Neural progenitor cell (in vitro differentiated cells): ENCODE measurements around the gene VWA5A. TPM values are rescaled to one million over a fixed set of nuclear protein-coding genes. Genes with fewer than 3 reads are reported as not detected.

Source experiments
- DNase-seq: peaks from one replicate; pipeline ENCODE4 v3.0.0-alpha.2; 2016; ENCODE audit warnings: low spot score
- H2AFZ ChIP-seq: fragments of 200-600 bp; sonication (generic); replicated peaks from 2 replicates; pipeline ENCODE4 v1.6.1; 2016; ENCODE audit warnings: antibody characterized with exemption
- H3F3A ChIP-seq: fragments of 200-600 bp; sonication (generic); 2 replicates; pipeline ENCODE4 v1.6.1; 2016; ENCODE audit warnings: antibody characterized with exemption, low read depth
- H3K27ac ChIP-seq: fragments of 200-600 bp; sonication (generic); 2 replicates; pipeline ENCODE4 v1.5.1; 2016; ENCODE audit warnings: mild to moderate bottlenecking
- H3K27me3 ChIP-seq: fragments of 200-600 bp; sonication (generic); 2 replicates; pipeline ENCODE4 v1.6.1; 2016; ENCODE audit warnings: mild to moderate bottlenecking, moderate library complexity
- H3K36me3 ChIP-seq: fragments of 200-600 bp; sonication (generic); 2 replicates; pipeline ENCODE4 v1.5.1; 2016
- H3K4me1 ChIP-seq: fragments of 200-600 bp; sonication (generic); 2 replicates; pipeline ENCODE4 v1.6.1; 2016; ENCODE audit warnings: mixed run types
- H3K4me2 ChIP-seq: fragments of 200-600 bp; sonication (generic); 2 replicates; pipeline ENCODE4 v1.6.1; 2016
- H3K4me3 ChIP-seq: fragments of 200-600 bp; sonication (generic); 2 replicates; pipeline ENCODE4 v1.5.1; 2016
- H3K79me2 ChIP-seq: fragments of 200-600 bp; sonication (generic); 2 replicates; pipeline ENCODE4 v1.6.1; 2016; ENCODE audit warnings: low read depth
- H3K9ac ChIP-seq: fragments of 200-600 bp; sonication (generic); 2 replicates; pipeline ENCODE4 v1.6.1; 2016
- H3K9me3 ChIP-seq: fragments of 200-600 bp; sonication (generic); 2 replicates; pipeline ENCODE4 v1.5.1; 2016; ENCODE audit warnings: low read depth
- H4K20me1 ChIP-seq: fragments of 200-600 bp; sonication (generic); 2 replicates; pipeline ENCODE4 v1.6.1; 2016; ENCODE audit warnings: low read depth
- H3K27ac Mint-ChIP-seq: 3 replicates; pipeline ENCODE4 v1.8.0; 2021; ENCODE audit warnings: mixed read lengths
- H3K27me3 Mint-ChIP-seq: 2 replicates; pipeline ENCODE4 v1.8.0; 2022; ENCODE audit warnings: low read depth, mild to moderate bottlenecking, inconsistent platforms, moderate library complexity, mixed read lengths; ENCODE audit not compliant: insufficient read depth
- H3K36me3 Mint-ChIP-seq: 3 replicates; pipeline ENCODE4 v1.8.0; 2021; ENCODE audit warnings: mixed read lengths
- H3K4me1 Mint-ChIP-seq: 3 replicates; pipeline ENCODE4 v1.8.0; 2021; ENCODE audit warnings: mixed read lengths
- H3K4me3 Mint-ChIP-seq: 3 replicates; pipeline ENCODE4 v1.8.0; 2021; ENCODE audit warnings: mild to moderate bottlenecking, moderate library complexity, mixed read lengths
- H3K9me3 Mint-ChIP-seq: 3 replicates; pipeline ENCODE4 v1.8.0; 2020; ENCODE audit warnings: mixed read lengths
- EZH2 ChIP-seq: fragments of 200-600 bp; sonication (generic); IDR thresholded peaks from 2 replicates; pipeline ENCODE4 v1.6.1; 2017; ENCODE audit warnings: antibody characterized with exemption, mild to moderate bottlenecking, moderate library complexity
- EZH2phosphoT487 ChIP-seq: fragments of 200-600 bp; sonication (generic); IDR thresholded peaks from 2 replicates; pipeline ENCODE4 v1.6.1; 2017; ENCODE audit warnings: antibody characterized with exemption
- total RNA-seq: library from RNA; depleted of rRNA; stranded (reverse); fragments of >200 nt; gene quantifications from 2 replicates; pipeline ENCODE4 v1.2.3, GENCODE V29; 2015; ENCODE audit warnings: low replicate concordance
- TF ChIP-seq, protein P1 (sequence below): fragments of 200-600 bp; sonication (generic); IDR thresholded peaks from 2 replicates; pipeline ENCODE4 v1.5.1; 2017; ENCODE audit warnings: antibody characterized with exemption, mild to moderate bottlenecking

Gene VWA5A
- total RNA-seq, 1 donor from 2014 or later: 24.5 TPM

DNA sequence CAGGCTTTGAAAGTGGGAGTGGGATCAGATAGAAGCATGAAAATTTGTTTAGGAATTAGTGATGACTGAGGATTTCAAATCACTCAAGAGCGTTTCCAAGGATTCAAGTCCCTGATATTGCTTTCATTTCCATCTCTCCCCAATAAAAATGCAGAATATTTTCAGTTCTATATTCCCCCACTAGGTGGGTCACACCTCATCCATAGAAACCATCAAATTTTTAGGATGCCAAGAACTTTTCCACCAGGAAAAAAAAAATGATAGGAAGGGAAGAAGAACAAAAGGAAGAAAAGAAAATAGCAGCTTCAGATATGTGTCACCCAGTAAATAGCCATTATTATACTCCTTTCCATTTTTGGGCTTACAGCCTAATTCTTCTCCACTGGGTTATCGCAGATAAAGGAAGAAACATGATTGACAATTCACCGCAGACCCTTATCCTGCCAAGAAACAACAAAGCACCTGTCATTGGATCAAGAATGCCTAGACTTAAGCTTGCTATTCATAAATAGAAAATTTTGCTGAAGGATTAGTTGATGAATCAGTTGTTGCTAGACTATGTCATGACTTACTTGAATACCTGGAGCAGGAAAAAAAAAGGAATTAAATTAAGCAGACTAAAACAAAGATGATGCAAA lies 37.6 kb downstream of the VWA5A start:
- no peaks in the 10 kb centered on the region for H4K20me1 ChIP-seq
- no peaks in the 10 kb centered on the region for H3K4me1 Mint-ChIP-seq
- H3K4me2 ChIP-seq: no peak overlapping the region
- H3K27ac Mint-ChIP-seq: no peak overlapping the region
- H3K9me3 ChIP-seq: no peaks in the 10 kb centered on the region
- H3K27me3 ChIP-seq: no peaks in the 10 kb centered on the region
- no peaks in the 10 kb centered on the region for H3K4me1 ChIP-seq
- no peaks in the 10 kb centered on the region for H3K9me3 Mint-ChIP-seq
- H3K79me2 ChIP-seq: no peaks in the 10 kb centered on the region
- no peak overlapping the region for H3K27ac ChIP-seq
- TF ChIP-seq EZH2phosphoT487: no peak
- TF ChIP-seq, protein P1, sequence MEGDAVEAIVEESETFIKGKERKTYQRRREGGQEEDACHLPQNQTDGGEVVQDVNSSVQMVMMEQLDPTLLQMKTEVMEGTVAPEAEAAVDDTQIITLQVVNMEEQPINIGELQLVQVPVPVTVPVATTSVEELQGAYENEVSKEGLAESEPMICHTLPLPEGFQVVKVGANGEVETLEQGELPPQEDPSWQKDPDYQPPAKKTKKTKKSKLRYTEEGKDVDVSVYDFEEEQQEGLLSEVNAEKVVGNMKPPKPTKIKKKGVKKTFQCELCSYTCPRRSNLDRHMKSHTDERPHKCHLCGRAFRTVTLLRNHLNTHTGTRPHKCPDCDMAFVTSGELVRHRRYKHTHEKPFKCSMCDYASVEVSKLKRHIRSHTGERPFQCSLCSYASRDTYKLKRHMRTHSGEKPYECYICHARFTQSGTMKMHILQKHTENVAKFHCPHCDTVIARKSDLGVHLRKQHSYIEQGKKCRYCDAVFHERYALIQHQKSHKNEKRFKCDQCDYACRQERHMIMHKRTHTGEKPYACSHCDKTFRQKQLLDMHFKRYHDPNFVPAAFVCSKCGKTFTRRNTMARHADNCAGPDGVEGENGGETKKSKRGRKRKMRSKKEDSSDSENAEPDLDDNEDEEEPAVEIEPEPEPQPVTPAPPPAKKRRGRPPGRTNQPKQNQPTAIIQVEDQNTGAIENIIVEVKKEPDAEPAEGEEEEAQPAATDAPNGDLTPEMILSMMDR: peak; percentile 15
- H3K9ac ChIP-seq: no peak overlapping the region
- H3K36me3 ChIP-seq: no peaks in the 10 kb centered on the region
- no peak overlapping the region for H2AFZ ChIP-seq
- peaks cover 2% of the 10 kb centered on the region for H3K27me3 Mint-ChIP-seq
- H3F3A ChIP-seq: no peaks in the 10 kb centered on the region
- H3K4me3 ChIP-seq: no peak overlapping the region
- no peaks in the 10 kb centered on the region for H3K36me3 Mint-ChIP-seq
- H3K4me3 Mint-ChIP-seq: no peak overlapping the region
- no peak for DNase-seq

GRCh38 chr11:124153821-124154220 lies 38.6 kb downstream of the VWA5A start:
- Histone ChIP-seq H3K4me3 (no peak overlapping the region), H3K9me3 (no peaks in the 10 kb centered on the region), H3K79me2 (no peaks in the 10 kb centered on the region), H3K36me3 (no peaks in the 10 kb centered on the region), H3K27me3 (no peaks in the 10 kb centered on the region), H3K9ac (no peak overlapping the region), H2AFZ (no peak overlapping the region), H3K27ac (no peak overlapping the region), H3K4me2 (no peak overlapping the region), H3K4me1 (no peaks in the 10 kb centered on the region), H4K20me1 (no peaks in the 10 kb centered on the region), H3F3A (no peaks in the 10 kb centered on the region)
- TF ChIP-seq EZH2phosphoT487 (no peak), EZH2 (no peak)
- TF ChIP-seq, protein P1: no peak
- H3K9me3 Mint-ChIP-seq: no peaks in the 10 kb centered on the region
- H3K4me1 Mint-ChIP-seq: no peaks in the 10 kb centered on the region
- H3K27me3 Mint-ChIP-seq: peaks cover 2% of the 10 kb centered on the region
- H3K4me3 Mint-ChIP-seq: no peak overlapping the region
- H3K27ac Mint-ChIP-seq: no peak overlapping the region
- H3K36me3 Mint-ChIP-seq: no peaks in the 10 kb centered on the region
- no peak for DNase-seq

GRCh38 chr11:124159481-124159880 lies 44.2 kb downstream of the VWA5A start:
- Histone ChIP-seq H3K9me3 (no peaks in the 10 kb centered on the region), H4K20me1 (no peaks in the 10 kb centered on the region), H2AFZ (no peak overlapping the region), H3K27ac (no peak overlapping the region), H3K79me2 (no peaks in the 10 kb centered on the region), H3K4me1 (no peaks in the 10 kb centered on the region), H3K4me3 (no peak overlapping the region), H3K4me2 (no peak overlapping the region), H3K36me3 (no peaks in the 10 kb centered on the region), H3F3A (no peaks in the 10 kb centered on the region), H3K27me3 (no peaks in the 10 kb centered on the region), H3K9ac (no peak overlapping the region)
- Mint-ChIP-seq H3K27ac (no peak overlapping the region), H3K4me1 (no peaks in the 10 kb centered on the region), H3K36me3 (no peaks in the 10 kb centered on the region), H3K9me3 (no peaks in the 10 kb centered on the region), H3K4me3 (no peak overlapping the region), H3K27me3 (peaks cover 9% of the 10 kb centered on the region)
- TF ChIP-seq, protein P1: no peak
- TF ChIP-seq EZH2phosphoT487 (no peak), EZH2 (no peak)
- no peak for DNase-seq
